Renal cortical epithelial cell (primary cell): ENCODE data around the gene KCTD7. TPM values are rescaled to one million over a fixed set of nuclear protein-coding genes. Genes with fewer than 3 reads are reported as not detected.
"Not testable (repeated sequence)": the region's sequence is repeated elsewhere in the genome, so short reads cannot be mapped to it uniquely, and the experiment has no call there.

Experiments used
- DNase-seq: peaks from one replicate; pipeline ENCODE4 v3.0.0-alpha.2; 2011; ENCODE audit warnings: low read depth
- total RNA-seq: library from RNA; depleted of rRNA; stranded (reverse); fragments of >200 nt; gene quantifications from 2 replicates; pipeline ENCODE4 v1.2.3, GENCODE V29; 2014

The KCTD7 gene
- total RNA-seq, 1 donor from 2014 or later, result 8.4 TPM

DNA sequence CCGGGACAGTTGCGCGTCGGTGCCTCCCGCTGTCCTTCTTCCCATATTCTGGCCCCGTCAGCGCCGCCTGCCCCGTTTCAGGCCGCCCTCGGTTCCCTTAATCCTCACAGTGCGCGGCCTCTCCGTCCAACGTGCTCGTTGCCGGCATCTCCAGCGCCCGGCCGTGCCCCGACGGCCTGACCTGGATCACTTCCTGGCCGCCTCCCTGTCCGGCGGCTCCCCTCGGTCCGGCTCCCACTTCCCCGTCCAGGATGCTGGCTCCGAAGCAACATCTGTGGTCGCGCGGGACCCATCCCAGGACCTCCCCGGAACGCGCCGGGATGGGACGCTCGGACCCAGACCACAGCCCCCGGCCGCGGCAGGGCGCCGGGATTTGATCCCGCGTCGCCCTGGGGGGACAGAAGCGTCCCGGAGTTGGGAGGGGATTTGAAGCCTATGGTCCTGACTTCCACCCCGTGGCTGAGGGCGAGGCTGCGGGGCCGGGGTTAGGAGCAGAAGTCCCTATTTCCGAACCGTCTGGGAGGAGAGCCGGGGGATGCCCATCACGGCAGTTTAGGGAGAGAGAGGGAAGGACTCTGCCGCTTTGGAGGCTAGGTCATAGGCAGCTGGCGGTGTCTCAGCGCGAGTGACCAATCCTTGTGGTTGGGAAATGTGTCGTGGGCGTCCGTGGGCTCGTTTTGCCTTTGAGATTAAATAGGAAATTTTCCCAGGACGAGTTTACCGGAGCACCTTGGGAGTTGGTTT, 53.8 kb downstream of the KCTD7 start:
- no peak for DNase-seq

DNA sequence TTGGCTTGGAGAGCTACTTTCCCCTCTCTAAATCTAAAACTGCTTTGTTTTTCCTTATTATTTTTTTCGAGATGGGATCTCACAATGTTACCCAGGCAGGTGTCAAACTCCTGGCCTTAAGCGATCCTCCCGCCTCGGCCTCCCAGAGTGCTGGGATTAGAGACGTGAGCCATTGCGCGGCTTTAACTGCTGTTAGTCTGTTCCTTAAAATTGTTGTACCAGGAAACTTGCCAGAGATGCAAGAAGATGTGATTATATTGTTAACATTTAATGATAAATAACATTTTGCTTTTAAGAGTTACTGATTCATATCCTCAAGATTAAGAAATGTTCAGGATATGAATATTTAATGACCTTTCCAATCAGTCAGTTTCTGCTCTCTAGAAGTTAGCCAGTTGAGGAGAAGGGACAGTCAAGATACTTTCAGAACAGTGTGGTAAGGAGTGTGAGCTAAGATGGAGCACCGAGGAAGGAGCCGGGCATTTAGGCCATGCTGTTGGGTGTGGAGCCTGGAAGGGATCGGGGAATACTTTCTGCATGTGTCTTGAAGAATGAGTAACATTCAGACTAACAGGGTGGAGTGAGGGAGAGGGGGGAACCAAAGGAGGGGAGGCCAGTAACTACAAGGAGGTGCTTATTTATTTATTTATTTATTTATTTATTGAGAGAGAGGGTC, 54.6 kb downstream of the KCTD7 start:
- DNase-seq, result not testable (repeated sequence)

DNA sequence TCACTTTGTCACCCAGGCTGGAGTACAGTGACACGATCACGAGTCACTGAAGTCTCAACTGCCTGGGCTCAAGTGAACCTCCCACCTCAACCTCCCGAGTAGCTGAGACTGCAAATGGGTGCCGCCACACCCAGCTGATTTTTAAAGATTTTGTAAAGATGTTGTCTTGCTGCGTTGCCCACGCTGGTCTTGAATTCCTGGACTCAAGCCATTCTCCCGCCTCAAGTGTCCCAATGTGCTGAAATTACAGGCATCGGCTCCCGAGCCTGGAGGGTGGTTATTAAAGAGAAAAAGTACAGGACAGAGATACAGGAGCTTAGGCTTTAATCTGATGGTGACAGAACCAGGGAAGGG, 55.1 kb downstream of the KCTD7 start:
- no peak for DNase-seq

DNA sequence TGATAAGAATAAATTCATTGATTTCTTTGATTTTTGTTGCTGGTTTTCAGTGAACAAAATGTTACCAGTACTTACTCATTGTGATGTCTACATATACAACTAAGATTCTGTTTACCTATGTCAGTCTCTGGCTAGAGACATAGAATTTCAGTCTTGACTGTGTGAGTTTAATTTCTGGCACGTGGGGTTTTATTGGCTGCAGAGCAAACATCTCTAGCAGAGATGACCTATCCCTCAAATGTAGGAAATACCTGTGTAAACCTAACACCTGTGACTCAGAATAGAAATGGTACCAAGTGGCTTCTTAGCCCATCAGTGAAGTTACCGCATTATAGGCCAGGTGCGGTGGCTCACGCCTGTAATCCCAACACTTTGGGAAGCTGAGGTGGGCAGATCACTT, 57.0 kb downstream of the KCTD7 start:
- not testable (repeated sequence) for DNase-seq

DNA sequence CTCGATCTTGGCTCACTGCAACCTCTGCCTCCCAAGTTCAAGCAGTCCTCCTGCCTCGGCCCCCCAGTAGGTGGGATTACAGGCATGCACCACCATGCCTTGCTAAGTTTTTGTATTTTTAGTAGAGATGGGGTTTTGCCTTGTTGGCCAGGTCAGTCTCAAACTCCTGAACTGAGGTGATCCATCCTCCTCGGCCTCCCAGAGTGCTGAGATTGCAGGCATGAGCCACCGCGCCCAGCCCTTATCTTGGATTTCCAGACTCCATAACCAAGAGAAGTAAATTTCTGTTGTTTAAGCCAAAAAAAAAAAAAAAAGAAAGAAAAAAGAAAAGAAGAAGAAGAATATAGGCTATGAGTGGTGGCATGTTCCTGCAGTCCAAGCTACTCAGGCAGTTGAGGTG, 58.5 kb downstream of the KCTD7 start:
- no peak for DNase-seq

DNA sequence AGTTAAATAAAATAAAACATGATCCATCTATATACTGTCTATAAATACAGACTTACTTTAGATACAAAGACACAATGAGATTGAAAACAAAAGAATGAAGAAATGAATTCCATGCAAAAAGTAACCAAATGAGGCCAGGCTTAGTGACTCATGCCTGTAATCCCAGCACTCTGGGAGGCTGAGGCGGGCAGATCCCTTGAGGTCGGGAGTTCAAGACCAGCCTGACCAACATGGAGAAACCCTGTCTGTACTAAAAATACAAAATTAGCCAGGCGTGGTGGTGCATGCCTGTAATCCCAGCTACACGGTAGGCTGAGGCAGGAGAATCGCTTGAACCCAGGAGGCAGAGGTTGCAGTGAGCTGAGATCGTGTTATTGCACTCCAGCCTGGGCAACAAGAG, 59.0 kb downstream of the KCTD7 start:
- DNase-seq, result not testable (repeated sequence)

DNA sequence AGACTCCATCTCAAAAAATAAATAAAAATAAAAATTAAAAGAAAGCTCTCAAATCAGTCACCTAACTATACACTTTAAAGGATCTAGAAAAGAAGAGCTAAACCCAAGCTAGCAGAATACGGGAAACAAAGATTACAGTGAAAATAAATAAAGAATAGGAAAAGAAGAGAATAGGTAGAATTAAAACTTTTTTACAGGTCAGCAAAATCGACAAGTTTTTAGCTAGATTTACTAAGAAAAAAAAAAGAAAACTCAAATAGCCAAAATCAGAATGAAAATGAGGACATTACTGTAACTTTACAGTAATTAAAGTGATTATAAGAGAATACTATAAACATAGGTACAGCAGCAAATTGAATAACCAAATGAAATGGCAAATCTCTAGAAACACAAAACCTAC, 60.4 kb downstream of the KCTD7 start:
- no peak for DNase-seq

DNA sequence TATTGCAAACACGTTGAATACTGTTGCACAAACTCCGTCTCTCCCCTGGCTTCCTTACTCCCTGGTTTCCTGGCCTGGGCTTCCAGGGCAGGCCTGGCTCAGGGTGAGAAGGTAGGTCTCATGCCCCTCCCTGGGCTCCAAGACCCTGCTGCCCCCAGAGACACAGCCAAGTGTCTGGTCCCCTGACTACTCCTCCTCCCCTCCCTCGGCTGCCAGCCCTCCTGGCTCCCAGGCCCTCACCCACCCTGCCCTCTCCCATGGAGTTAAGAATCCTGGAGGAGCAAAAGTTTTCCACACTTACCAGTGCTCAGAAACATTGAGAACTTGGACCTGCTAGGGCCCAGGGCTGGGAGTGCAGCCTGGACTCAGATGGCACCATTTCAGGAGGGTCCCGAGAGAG, 64.7 kb downstream of the KCTD7 start:
- DNase-seq, result no peak

Other genes starting within 250 kb of the KCTD7 start
- 52.4 and 72.2 TPM in 2 replicates for gene RABGEF1, start 111.9 kb downstream of the KCTD7 start, total RNA-seq